NCI-H524 (cell line): ENCODE results near the gene CLIC5.

ENCODE experiments used
- DNase-seq, 2 experiments: peaks; one replicate each; lab custom pipeline; 2025; lab: John Stamatoyannopoulos, UW

CLIC5 gene

GRCh38 chr6:45965007-45965406, 50.7 kb downstream of the CLIC5 start:
- DNase-seq: no peak

GRCh38 chr6:45964300-45964699, 51.4 kb downstream of the CLIC5 start:
- no peak for DNase-seq

GRCh38 chr6:45963896-45964295, 51.8 kb downstream of the CLIC5 start:
- DNase-seq: no peak

- no peak for DNase-seq
These were observed 54.5 kb downstream of the CLIC5 start for GRCh38 chr6:45961125-45961524.

- peak; percentile 85 to 94 for DNase-seq
These were observed 56.0 kb downstream of the CLIC5 start for GRCh38 chr6:45959534-45960145.

GRCh38 chr6:45956663-45957062, 59.0 kb downstream of the CLIC5 start:
- no peak for DNase-seq

- no peak for DNase-seq
These were observed 59.5 kb downstream of the CLIC5 start for GRCh38 chr6:45956176-45956575.

- DNase-seq: no peak
These were observed 60.1 kb downstream of the CLIC5 start for GRCh38 chr6:45955597-45955996.

GRCh38 chr6:45952546-45952945, 63.1 kb downstream of the CLIC5 start:
- no peak for DNase-seq

- DNase-seq: no peak
These were observed 63.5 kb downstream of the CLIC5 start for GRCh38 chr6:45952168-45952529.

GRCh38 chr6:45951321-45952167, 64.1 kb downstream of the CLIC5 start:
- DNase-seq: no peak

- no peak for DNase-seq
These were observed 66.4 kb downstream of the CLIC5 start for GRCh38 chr6:45949256-45949655.

- no peak for DNase-seq
These were observed 67.9 kb downstream of the CLIC5 start for GRCh38 chr6:45947807-45948206.

- no peak for DNase-seq
These were observed 68.8 kb downstream of the CLIC5 start for GRCh38 chr6:45946887-45947286.

- no peak for DNase-seq
These were observed 69.3 kb downstream of the CLIC5 start for GRCh38 chr6:45946352-45946751.

GRCh38 chr6:45942953-45943352, 72.7 kb downstream of the CLIC5 start:
- DNase-seq: no peak

- DNase-seq: no peak
These were observed 81.8 kb downstream of the CLIC5 start for GRCh38 chr6:45933855-45934254.

GRCh38 chr6:45931232-45931631, 84.4 kb downstream of the CLIC5 start:
- no peak for DNase-seq

GRCh38 chr6:45930420-45931040, 85.1 kb downstream of the CLIC5 start:
- DNase-seq: peak; percentile 39 to 69

- DNase-seq: no peak
These were observed 86.0 kb downstream of the CLIC5 start for GRCh38 chr6:45929421-45930361.

- no peak for DNase-seq
These were observed 86.8 kb downstream of the CLIC5 start for GRCh38 chr6:45928721-45929305.
